HG03432 (cell line): ENCODE results near the gene STK10.
A peak's percentile ranks its signal among the peaks of the same experiment; 100 is the strongest.

Source experiments
- ATAC-seq: cut with Tn5 transposase; IDR thresholded peaks from one replicate; pipeline ENCODE4 v1.9.1; 2021; ENCODE audit warnings: mild to moderate bottlenecking, moderate library complexity; ENCODE audit not compliant: unreplicated experiment

Gene STK10

DNA sequence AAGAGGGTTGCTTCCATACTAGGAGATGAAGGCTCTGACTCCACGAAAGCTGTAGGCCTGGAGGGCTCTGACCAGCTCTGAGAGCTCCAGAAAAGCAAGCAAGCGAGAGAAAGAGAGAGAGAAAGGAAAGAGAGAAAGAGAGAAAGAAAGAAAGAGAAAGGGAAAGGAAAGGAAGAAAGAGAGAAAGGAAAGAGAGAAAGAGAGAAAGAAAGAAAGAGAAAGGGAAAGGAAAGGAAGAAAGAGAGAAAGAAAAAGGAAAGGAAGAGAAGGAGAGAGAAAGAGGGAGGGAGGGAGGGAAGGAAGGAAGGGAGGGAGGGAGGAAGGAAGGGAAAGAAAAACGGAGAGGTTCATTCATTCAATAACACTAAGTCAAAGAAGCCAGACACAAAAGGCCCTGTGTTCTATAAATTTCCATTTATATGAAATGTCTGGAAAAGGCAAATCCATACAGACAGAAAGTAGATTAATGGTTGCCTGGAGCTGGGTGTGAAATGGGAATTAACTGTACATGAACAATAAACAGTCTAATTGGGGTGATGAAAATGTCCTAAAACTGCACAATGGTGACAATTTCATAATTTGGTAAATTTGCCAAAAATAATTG lies 1.8 kb upstream of the STK10 start:
- no peak for ATAC-seq

DNA sequence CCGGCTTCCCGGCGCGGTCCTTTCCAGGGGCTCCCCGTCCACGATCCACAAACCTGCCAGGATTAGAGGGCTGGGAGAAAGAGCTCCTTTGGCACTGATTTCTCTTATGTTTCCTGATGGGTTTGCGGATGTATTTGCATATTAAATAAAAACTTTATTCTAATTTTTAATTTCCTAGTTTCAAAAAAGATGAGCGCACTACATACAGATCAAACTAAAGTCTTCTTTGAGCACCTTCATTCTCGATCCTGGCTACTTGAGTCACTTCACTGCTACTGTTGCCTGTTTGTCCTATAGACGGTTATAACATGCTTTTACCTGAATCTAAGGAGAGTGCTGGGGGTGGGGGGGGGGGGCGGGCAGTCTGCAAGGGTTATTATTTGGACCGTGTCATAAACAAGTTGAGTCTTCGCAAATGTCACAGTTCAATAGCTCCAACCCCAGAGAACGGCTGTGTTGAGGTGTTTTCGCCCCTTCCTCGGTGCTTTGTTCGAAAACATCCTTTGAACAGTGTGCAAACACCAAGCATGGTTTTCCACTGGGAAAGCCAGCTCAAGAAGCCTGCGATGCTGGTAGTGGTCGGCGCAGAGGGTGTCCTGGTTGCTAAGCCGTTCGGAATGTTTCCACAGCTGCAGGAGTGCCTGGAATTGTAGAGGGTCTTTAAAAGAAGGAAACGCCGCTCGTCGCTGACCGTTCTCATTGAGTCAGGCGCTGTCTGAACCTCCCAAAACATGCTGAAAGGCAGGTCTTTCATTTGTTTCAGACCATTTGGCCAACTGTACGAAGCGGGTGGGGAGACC lies 1.1 kb upstream of the STK10 start:
- ATAC-seq = no peak

DNA sequence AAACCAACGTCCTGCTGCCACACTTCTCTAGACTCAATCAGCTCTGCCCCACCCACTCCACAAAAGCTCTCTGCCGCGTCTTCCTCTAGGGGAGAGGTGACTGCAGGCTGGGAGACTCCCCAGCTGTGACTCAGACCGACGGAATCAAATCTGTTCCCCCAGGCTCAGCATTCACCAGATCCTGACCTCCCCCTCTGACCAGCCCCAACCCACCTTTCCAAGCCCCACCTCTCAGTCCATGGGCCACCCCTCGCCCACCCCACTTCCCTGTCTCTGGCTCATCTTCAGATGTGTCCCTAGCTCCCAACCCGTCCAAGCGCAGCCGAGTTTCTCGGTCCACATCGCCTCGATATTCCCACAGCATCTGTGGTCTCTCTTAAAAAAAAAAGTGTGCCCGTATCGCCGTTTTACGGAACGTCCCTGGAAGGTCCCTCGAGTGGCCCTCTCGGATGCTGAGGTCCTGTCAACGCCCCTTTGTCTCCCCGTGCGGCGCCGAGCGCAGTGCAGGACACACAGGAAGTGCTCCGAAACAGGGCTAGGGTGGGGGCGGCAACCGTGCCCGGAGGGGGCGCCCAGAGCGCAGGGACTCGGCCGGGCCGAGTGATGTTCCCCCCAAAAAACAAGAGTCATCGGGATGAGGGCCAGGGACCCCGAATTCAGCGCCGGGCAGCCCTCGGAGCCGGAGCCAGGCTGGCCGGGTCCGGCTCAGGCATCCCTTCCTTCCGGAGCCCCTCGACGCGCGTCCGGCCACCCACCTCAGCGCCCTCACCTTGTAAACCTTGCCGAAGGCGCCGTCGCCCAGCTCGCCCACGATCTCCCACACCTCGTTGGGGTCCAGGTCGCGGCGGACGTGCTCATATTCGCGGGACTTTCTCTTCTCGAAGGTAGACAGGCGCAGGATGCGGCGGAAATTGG lies 649 bp downstream of the STK10 start:
- peak; percentile 31 for ATAC-seq

DNA sequence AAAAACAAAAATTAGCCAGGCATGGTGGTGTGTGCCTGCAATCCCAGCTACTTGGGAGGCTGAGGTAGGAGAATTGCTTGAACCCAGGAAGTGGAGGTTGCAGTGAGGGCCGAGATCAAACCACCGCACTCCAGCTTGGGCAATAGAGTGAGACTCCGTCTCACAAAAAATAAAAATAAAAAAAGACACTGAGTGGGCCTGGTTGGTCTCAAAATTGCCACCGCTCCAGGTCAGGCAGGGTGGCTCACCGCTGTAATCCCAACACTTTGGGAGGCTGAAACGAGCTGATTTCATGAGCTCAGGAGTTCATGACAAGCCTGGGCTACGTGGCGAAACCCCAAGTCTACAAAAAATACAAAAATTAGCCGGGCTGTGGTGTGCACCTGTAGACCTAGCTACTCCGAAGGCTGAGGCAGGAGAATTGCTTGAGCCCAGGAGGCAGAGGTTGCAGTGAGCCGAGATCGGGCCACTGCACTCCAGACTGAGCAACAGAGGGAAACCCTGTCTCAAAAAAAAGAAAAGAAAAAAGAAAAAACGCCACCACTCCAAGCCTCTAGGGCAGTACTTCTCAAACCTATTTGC lies 1.8 kb downstream of the STK10 start:
- ATAC-seq = no peak

DNA sequence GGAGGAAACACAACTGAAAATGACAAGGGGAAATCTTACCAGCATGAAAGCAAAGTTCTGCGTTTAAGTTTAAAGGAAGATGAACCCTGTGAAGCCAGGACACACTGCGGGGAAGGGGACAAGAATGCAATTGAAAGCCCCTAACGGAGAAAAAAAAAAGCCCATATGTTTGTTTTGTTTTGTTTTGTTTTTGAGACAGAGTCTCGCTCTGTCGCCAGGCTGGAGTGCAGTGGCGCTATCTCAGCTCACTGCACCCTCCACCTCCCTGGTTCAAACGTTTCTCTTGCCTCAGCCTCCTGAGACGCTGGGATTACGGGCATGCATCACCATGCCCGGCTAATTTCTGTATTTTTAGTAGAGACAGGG lies 2.9 kb downstream of the STK10 start:
- no peak for ATAC-seq

DNA sequence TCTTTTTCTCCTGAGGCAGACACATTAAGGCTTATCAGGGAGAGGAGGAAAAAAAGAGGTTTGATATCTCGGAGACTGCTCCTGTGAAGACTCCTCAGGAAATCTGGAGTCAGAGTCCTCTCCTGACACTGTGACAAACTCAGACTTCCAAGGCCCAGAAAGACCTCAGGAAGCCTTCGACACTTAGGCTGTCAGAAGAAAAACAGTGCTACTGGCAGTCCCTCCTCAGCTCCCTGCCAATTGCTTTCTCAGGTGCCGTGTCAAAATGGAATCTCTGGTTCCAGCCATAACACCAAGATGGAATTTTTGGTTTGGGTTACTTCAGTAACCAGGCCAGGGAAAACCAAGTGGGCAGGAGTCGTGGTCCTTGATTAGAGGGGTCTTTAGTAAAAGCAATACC lies 4.1 kb downstream of the STK10 start:
- ATAC-seq = no peak

DNA sequence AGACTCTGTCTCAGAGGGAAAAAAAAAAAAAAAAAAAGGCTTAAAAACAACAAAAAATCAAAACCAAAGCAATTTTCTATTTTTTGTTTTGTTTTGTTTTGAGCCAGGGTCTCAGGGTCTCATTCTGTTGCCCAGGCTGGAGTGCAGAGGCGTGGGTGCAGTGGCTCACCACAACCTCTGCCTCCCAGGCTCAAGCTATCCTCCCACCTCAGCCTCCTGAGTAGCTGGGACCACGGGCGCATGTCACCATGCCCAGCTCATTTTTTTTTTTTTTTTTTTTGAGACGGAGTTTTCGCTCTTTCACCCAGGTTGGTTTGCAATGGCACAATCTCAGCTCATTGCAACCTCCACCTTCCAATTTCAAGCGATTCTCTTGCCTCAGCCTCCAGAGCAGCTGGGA lies 5.7 kb downstream of the STK10 start:
- ATAC-seq = no peak

DNA sequence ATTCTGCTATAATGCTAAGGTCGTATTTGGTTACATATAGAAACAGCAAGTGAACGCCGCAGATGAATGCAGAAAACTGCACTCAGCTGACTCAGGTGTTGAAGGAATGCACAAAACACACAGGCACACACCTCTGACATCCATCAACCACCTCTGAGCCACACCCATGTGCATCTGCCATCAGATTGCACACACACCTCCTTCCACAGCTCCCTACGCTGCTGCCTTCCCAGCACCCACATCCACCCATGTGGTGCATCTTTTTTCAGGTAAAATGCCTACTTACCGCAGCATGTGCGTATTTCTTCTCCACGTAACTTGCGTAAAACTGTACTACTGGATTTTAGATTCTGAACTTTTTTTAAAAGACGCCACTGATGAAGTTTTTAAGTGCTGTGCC lies 7.1 kb downstream of the STK10 start:
- ATAC-seq = no peak

DNA sequence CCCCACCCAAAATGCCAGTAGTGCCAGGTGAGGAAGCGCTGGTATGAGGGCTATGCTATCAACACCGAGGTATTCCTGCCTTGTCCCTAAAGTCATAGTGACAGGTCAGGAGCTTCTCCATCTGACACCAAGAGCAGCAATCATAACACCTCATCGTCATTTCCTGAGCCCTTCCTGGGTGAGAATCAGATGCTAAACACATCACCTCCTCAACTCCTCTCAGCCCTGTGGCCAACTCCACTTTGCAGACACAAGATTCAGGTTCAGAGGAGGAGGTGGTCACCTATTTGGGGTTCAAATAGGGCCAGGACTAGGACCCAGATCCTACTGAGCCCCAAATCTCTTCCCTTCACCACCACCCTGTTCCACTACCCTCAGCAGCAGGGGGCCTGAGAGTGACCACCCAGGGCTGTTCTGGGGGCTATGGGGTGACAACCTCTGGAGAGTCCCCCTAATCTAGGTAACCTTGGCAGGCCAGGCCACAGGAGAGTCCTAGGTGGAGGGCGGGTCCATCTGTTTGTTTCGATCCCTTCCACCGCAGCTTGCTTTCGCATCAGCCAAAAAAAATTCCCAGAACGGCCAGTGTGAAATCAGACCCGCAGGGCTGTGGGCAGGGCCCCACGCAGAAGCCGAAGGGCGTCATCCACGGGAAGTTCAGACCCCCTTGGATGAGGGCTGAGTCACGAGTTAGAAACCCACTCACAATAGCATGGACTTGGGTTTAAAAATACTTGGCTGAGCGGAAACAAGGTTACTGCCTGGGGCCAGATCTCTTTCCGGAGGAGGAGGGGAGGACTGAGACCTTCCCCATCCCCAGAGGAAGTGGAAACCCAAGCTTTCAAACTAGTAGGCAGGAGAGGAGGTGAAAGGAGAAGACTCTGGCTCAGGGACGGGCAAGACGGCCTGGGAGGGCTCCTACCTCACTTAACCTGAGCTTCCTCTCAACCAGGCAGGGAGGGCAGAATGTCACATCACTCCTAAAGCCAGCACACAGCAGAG lies 8.7 kb downstream of the STK10 start:
- ATAC-seq = peak; percentile 33

DNA sequence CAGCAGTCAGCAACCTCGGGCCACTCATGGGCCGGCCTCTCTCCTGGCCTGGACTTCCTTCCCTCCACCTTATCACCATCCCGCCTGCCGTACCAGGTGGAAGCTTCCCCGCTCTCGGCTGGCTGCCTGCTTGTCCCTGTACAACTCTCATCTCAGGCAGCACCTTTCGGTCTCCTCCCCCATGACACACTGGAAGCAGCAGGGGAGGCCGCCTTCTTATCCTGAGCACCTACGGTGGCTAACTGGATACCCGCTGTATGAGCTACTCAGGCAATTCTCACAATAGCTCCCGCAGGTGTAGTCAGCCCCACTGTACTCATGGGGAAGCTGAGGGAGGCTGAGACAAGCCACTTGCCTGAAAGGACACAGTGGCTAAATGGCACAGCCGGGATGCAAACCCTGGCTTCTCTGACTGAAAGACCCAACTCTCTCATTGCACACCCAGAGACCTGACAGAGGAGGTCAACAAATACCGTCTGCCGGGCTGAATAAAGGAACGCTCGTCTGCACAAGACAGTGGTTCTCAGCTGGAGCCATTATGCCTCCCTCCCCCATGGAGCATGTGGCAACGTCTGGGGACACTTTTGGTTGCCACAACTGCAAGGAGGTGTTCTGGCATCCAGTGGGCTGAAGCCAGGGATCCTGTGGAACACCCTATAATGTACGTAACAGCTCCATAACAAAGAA lies 9.6 kb downstream of the STK10 start:
- ATAC-seq = no peak

DNA sequence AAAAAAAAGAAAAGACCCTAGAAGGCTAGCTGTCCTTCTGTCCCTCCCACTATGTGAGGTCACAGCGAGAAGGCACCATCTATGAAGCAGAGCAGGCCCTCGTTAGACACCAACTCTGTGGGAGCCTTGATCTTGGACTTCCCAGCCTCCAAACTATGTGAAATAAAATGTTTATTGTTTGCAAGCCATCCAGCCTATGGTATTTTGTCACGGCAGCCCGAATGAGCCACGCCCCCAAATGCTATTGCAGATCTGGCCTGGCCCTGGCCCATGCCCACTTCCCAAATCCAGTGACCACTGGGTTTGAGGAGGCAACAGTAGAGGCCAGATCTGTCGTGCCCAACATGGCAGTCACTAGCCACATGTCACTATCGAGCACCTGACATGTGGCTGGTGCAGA lies 10.8 kb downstream of the STK10 start:
- no peak for ATAC-seq

DNA sequence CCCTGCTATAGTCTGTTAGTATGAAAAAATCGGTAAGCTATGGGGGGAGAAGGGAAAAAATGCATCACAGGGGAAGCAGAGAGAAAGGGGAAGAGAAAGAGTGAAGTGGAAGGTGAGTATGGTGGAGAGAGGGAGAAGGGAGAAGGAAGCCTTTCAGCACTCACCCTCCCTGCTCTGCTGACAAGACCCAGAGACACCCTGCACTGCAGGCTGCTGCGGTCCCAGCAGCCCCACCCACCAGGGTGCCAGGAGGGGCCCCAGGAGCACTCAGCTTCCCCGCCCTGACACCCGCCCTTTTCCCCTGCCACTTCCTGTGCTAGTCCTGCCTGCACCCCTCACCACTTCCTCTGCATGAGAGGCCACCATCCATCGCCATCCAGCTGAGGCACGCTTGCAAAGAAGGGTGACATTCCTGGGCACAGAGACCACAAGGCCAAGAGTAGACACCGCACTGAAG lies 12.7 kb downstream of the STK10 start:
- peak; percentile 69 for ATAC-seq

DNA sequence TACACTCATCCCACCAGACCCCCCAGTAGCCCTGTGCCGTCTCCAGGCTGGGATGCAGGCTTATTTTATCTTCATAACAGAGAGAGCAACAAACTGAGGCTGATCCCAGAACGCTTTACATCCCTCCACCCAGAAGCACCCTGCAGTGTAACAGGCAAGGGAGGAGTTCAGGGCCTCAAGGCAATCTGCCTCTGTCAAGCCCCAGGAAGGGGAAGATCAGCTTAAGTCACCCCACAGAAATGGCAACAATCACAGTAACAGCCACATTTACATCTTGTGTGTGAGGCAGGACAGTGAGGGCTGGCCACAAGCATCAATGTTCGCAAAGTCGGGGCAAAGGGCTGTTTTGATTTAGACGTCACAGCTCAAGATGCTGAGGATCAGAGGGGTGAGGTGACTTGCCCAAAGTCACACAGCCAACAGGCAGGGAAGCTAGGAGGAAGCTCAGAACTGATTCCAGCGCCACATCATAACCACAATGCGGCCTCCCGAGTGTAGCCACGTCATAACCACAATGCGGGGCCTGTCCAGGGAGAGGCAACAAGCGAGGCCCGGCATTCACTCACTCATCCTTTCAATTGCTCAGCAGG lies 14.4 kb downstream of the STK10 start:
- ATAC-seq = no peak

DNA sequence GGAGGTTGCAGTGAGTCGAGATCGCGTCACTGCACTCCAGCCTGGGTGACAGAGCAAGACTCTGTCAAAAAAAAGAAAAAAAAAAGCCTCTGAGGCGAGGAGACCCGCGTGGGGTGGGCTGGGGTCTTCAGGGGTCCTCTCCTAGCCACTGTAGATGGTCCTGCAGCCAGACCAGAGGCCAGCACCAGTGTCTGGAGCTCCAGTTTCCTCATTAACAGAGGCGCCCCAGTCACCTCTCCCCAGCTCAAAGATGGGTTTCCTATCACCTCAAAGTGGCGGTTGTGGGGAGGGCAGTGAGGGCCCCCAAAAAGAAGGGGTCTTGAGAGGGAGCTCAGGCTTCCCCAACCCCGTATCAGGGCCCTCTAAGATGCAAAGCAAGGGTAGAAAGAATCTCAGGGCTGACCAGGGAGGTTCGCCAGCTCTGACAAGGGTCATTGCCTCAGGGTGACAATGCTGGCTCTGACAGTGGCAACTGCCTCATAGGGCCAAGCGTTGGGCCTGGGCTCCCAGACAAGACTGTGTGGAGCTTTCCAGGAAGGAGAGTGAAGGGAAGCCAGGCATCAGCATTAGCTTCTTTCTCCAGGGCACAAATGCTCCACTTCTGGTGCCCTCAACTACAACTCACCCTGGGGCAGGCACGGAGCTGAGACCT lies 15.0 kb downstream of the STK10 start:
- ATAC-seq = no peak

DNA sequence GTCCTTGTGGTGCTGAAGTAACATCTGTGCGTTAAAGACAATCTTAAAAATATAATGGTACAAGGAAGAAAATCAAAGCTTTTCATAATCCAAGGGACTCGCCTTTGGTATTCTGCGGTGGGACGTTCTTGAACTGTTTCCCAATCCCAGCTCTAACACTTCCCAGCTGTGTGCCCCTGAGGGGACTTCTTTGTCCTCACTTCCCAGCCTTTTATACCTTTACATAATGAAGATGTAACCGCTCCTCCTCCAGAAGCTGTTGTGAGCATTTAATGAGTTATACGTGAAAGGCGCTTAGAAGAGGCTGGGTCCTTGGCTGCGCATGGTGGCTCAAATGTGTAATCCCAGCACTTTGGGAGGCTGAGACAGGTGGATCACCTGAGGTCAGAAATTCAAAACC lies 16.9 kb downstream of the STK10 start:
- ATAC-seq = no peak

DNA sequence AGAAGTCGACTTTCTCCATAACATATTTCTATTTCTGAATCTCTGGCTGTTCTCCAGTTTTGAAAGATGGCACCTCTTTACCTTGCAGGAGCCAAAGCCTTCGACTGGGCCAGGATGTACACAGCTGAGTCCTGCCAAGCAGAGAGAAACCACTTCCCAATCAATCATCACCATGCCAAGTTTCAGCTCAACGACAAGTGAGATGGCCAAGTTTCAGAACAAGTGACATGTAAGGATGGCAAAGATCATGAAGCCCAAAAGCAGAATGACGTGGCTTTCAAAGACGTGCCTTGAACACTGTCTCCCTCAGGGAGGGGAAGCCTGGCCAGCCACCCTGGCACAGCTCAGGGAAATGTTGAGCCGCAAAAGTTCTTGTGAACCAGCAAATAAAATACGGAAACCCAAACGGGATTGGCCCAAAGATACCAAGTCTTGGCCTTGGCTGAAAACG lies 17.7 kb downstream of the STK10 start:
- ATAC-seq = no peak

DNA sequence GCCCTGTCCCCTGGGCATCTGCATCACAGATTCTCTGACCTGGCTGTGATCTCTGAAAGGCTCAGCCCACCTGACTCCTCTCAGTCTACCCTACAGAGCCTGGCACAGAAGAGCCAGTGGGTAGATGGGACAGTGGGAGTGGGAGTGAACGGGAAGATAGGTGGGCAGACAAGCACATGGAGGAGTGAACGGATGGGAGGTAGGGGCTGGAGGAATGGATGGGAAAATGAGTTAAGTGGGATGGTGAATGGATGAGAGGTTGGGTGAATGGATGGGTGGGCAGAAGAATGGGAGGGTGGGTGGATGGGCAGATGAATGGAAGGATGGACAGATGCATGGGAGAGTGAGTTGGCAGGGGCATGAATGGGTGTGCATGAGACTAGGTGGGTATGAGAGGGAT lies 18.8 kb downstream of the STK10 start:
- ATAC-seq = no peak

DNA sequence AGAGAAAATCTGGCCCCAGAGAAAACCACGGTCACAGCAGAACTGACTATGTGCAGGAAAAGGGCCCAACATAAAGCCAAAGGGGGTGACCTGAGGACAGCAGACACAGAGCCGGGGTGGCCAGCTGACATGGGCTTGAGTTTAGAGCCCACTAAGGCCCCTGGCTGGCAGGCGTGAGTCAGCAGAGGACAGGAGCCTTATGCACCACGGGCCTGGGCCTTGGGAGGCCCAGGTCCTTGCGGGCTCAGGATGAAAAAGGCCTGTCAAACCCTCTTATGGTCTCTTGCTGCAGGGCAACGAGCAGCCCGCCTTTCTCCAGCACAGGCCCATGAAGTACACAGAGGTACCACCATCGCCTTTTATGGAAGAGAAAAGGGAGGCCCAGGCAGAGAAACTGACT lies 19.7 kb downstream of the STK10 start:
- ATAC-seq = no peak

DNA sequence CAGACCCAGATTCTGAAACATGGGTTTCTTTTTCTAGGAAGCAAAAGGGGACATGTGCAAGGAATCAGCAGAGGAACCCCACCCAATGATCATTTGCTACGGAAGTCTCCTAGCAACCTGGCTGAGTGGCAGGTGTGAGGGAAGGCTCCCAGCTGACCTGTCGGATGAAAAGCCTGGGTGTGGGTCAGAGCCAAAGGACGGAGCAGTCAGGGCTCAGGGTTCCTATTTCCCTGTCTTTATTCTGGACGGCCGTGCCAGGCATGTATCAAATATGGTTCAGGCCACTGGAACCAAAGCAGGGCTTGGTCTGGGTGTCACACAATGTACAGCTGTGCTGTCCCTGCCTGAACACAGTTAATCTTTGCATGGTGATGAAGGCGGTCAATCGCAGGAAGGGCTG lies 20.1 kb downstream of the STK10 start:
- no peak for ATAC-seq
